H1 (cell line): ENCODE results near the gene FADD. TPM values are rescaled to one million over a fixed set of nuclear protein-coding genes. Genes with fewer than 3 reads are reported as not detected.

ENCODE experiments used
- CTCF ChIA-PET: fragments of 300-600 bp; sonication (Branson Sonifier 250); formaldehyde crosslinking; loops from one replicate; lab custom pipeline; 2021; ENCODE audit not compliant: partially characterized antibody; lab: Charles Lee
- POLR2A ChIA-PET: fragments of 300-600 bp; sonication (Branson Sonifier 250); formaldehyde crosslinking; loops from one replicate; lab custom pipeline; 2021; ENCODE audit warnings: inconsistent platforms; ENCODE audit not compliant: partially characterized antibody; lab: Charles Lee
- DNase-seq, 2 experiments: peaks; one replicate each; pipeline versions ENCODE4 v3.0.0 to v3.0.0-alpha.2; 2010 to 2022; ENCODE audit warnings: low spot score in 2 of 2, low read depth in 1 of 2, mixed read lengths in 1 of 2
- FAIRE-seq: peaks from 2 replicates; lab custom pipeline; 2011; peaks lifted over from hg19 to GRCh38; lab: Jason Lieb, UNC
- H2AFZ ChIP-seq: 2 replicates; pipeline ENCODE4 v1.8.1; 2012; ENCODE audit warnings: low read length, inconsistent platforms
- H2AK5ac ChIP-seq: 2 replicates; pipeline ENCODE4 v1.6.1; 2013; ENCODE audit warnings: low read depth, low read length
- H2BK120ac ChIP-seq: replicated peaks from 2 replicates; pipeline ENCODE3; 2013; ENCODE audit warnings: low read depth, low read length, inconsistent platforms
- H2BK12ac ChIP-seq: 2 replicates; pipeline ENCODE4 v1.6.1; 2013; ENCODE audit warnings: low read depth, low read length
- H2BK15ac ChIP-seq: 2 replicates; pipeline ENCODE4 v1.6.1; 2013; ENCODE audit warnings: low read length
- H2BK20ac ChIP-seq: 2 replicates; pipeline ENCODE4 v1.6.1; 2013; ENCODE audit warnings: low read length
- H2BK5ac ChIP-seq: 2 replicates; pipeline ENCODE4 v1.6.1; 2013; ENCODE audit warnings: low read depth, low read length
- H3K14ac ChIP-seq: 2 replicates; pipeline ENCODE4 v1.6.1; 2013; ENCODE audit warnings: inconsistent platforms; ENCODE audit not compliant: insufficient read length
- H3K18ac ChIP-seq: 2 replicates; pipeline ENCODE4 v1.6.1; 2013; ENCODE audit warnings: low read length; ENCODE audit errors: extremely low read depth
- H3K23ac ChIP-seq: 2 replicates; pipeline ENCODE4 v1.6.1; 2013; ENCODE audit warnings: inconsistent platforms; ENCODE audit not compliant: insufficient read length
- H3K23me2 ChIP-seq: 2 replicates; pipeline ENCODE4 v1.6.1; 2013; ENCODE audit warnings: low read depth, low read length
- H3K27ac ChIP-seq: 2 replicates; pipeline ENCODE4 v1.6.1; 2011; ENCODE audit warnings: low read depth, low read length, inconsistent platforms
- H3K27me3 ChIP-seq, 4 experiments: replicated peaks in 1 of 4; 1 replicate in 1 of 4; 2 replicates in 3 of 4; pipeline versions ENCODE4 v1.6.1 to v1.8.1; 2011 to 2013; ENCODE audit warnings: low read length in 3 of 4, mild to moderate bottlenecking in 3 of 4, inconsistent platforms in 2 of 4, mixed read lengths in 2 of 4, moderate library complexity in 1 of 4; ENCODE audit not compliant: control insufficient read depth in 3 of 4, insufficient read depth in 3 of 4; ENCODE audit errors: extremely low read depth in 1 of 4
- H3K36me3 ChIP-seq, 4 experiments: 2 replicates each; pipeline versions ENCODE4 v1.6.1 to v1.8.1; 2011 to 2013; ENCODE audit warnings: mild to moderate bottlenecking in 4 of 4, low read length in 3 of 4, moderate library complexity in 2 of 4, control low read depth in 1 of 4, inconsistent platforms in 1 of 4; ENCODE audit not compliant: insufficient read depth in 4 of 4, control insufficient read depth in 2 of 4
- H3K4ac ChIP-seq: replicated peaks from 2 replicates; pipeline ENCODE3; 2013; ENCODE audit warnings: low read length, low read depth, mixed read lengths, inconsistent platforms; ENCODE audit not compliant: insufficient read length
- H3K4me1 ChIP-seq, 4 experiments: replicated peaks in 1 of 4; 1 replicate in 1 of 4; 2 replicates in 3 of 4; pipeline versions ENCODE4 v1.6.1 to v1.8.1; 2011 to 2013; ENCODE audit warnings: low read length in 3 of 4, inconsistent platforms in 2 of 4, mixed read lengths in 1 of 4; ENCODE audit not compliant: insufficient read depth in 4 of 4, control insufficient read depth in 3 of 4
- H3K4me2 ChIP-seq, 2 experiments: 2 replicates each; pipeline versions ENCODE4 v1.6.1 to v1.8.1; 2011 to 2013; ENCODE audit warnings: low read depth in 2 of 2, low read length in 2 of 2, control low read depth in 1 of 2, inconsistent platforms in 1 of 2, mild to moderate bottlenecking in 1 of 2; ENCODE audit not compliant: insufficient read depth in 1 of 2
- H3K4me3 ChIP-seq, 4 experiments: fragments of 200-600, 300-600 bp in 1 of 4; sonication (generic), shearing (Covaris generic), sonication (Bioruptor Twin) in 1 of 4; 2 replicates each; pipeline versions ENCODE4 v1.5.1 to v1.8.1; 2011 to 2016; ENCODE audit warnings: low read length in 4 of 4, low read depth in 3 of 4, control low read depth in 2 of 4, inconsistent platforms in 2 of 4, mild to moderate bottlenecking in 2 of 4, mixed read lengths in 1 of 4, moderate library complexity in 1 of 4; ENCODE audit not compliant: insufficient read depth in 2 of 4; ENCODE audit errors: extremely low read depth in 1 of 4
- H3K56ac ChIP-seq: replicated peaks from 2 replicates; pipeline ENCODE3; 2013; ENCODE audit warnings: low read depth, mild to moderate bottlenecking, mixed read lengths, low read length, inconsistent platforms; ENCODE audit not compliant: insufficient read length
- H3K79me1 ChIP-seq: 2 replicates; pipeline ENCODE4 v1.6.1; 2013; ENCODE audit warnings: low read depth, low read length, control low read depth
- H3K79me2 ChIP-seq, 2 experiments: 2 replicates each; pipeline versions ENCODE4 v1.6.1 to v1.8.1; 2012 to 2013; ENCODE audit warnings: low read length in 2 of 2, mild to moderate bottlenecking in 2 of 2, inconsistent platforms in 1 of 2; ENCODE audit not compliant: insufficient read depth in 2 of 2, control insufficient read depth in 1 of 2
- H3K9ac ChIP-seq, 4 experiments: replicated peaks in 1 of 4; 1 replicate in 1 of 4; 2 replicates in 3 of 4; pipeline versions ENCODE4 v1.6.1 to v1.8.1; 2011 to 2013; ENCODE audit warnings: low read depth in 3 of 4, low read length in 3 of 4, control low read depth in 2 of 4, mild to moderate bottlenecking in 2 of 4, moderate library complexity in 2 of 4, inconsistent platforms in 1 of 4; ENCODE audit errors: extremely low read depth in 1 of 4
- H3K9me3 ChIP-seq, 2 experiments: 2 replicates each; pipeline versions ENCODE4 v1.6.1 to v1.8.1; 2012 to 2013; ENCODE audit warnings: mild to moderate bottlenecking in 2 of 2, moderate library complexity in 2 of 2, control low read depth in 1 of 2, inconsistent platforms in 1 of 2, low read depth in 1 of 2, low read length in 1 of 2, mixed read lengths in 1 of 2; ENCODE audit not compliant: insufficient read depth in 2 of 2
- H4K20me1 ChIP-seq, 2 experiments: replicated peaks in 1 of 2; 2 replicates each; pipeline versions ENCODE3 to v1.8.1; 2011 to 2013; ENCODE audit warnings: inconsistent platforms in 2 of 2, low read length in 2 of 2, mild to moderate bottlenecking in 1 of 2; ENCODE audit not compliant: insufficient read depth in 2 of 2, control insufficient read depth in 1 of 2
- H4K5ac ChIP-seq: 2 replicates; pipeline ENCODE4 v1.6.1; 2013; ENCODE audit warnings: low read length, low read depth, mixed read lengths, inconsistent platforms; ENCODE audit not compliant: insufficient read length
- H4K8ac ChIP-seq: 2 replicates; pipeline ENCODE4 v1.8.0; 2013; ENCODE audit warnings: mild to moderate bottlenecking, moderate library complexity, low read length, inconsistent platforms; ENCODE audit not compliant: insufficient read depth; ENCODE audit errors: extremely low read depth
- H4K91ac ChIP-seq: replicated peaks from 2 replicates; pipeline ENCODE3; 2013; ENCODE audit warnings: low read length, mixed read lengths, inconsistent platforms; ENCODE audit not compliant: insufficient read length
- ATF2 ChIP-seq: IDR thresholded peaks from 2 replicates; pipeline ENCODE4 v1.6.1; 2012; ENCODE audit warnings: low read length, inconsistent platforms
- EP300 ChIP-seq, 2 experiments: IDR thresholded peaks; 1 replicate in 1 of 2; 2 replicates in 1 of 2; pipeline ENCODE4 v1.6.1; 2011 to 2012; ENCODE audit warnings: low read depth in 2 of 2, low read length in 2 of 2, mild to moderate bottlenecking in 2 of 2, borderline replicate concordance in 1 of 2, inconsistent platforms in 1 of 2, moderate library complexity in 1 of 2
- JUN ChIP-seq: IDR thresholded peaks from 2 replicates; pipeline ENCODE4 v1.6.1; 2011; ENCODE audit warnings: low read depth, mild to moderate bottlenecking, improper control_type of control experiment, low read length
- MAX ChIP-seq: IDR thresholded peaks from 2 replicates; pipeline ENCODE4 v1.6.1; 2012; ENCODE audit warnings: inconsistent platforms
- RFX5 ChIP-seq: IDR thresholded peaks from 2 replicates; pipeline ENCODE4 v1.6.1; 2011; ENCODE audit warnings: low read depth, low read length, improper control_type of control experiment, borderline replicate concordance
- TBP ChIP-seq: IDR thresholded peaks from 2 replicates; pipeline ENCODE4 v1.6.1; 2011; ENCODE audit warnings: low read depth, low read length, improper control_type of control experiment
- WGBS, 2 experiments: shearing (Covaris generic) in 1 of 2; methylation state at CpG; one replicate each; pipeline versions ENCODE4 v1.1.6 to v1.1.7; 2013 to 2015; ENCODE audit warnings: low lambda C conversion rate in 2 of 2, mixed read lengths in 2 of 2, inconsistent platforms in 1 of 2, low coverage in 1 of 2, missing lambda C conversion rate in 1 of 2; ENCODE audit not compliant: insufficient replicate concordance in 2 of 2, insufficient coverage in 1 of 2, insufficient read length in 1 of 2; ENCODE audit errors: extremely low coverage in 1 of 2, missing lambda C conversion rate in 1 of 2; 5-methylcytosine and 5-hydroxymethylcytosine counted together
- polyA plus RNA-seq, 7 experiments: library from polyadenylated mRNA; depleted of rRNA in 3 of 7; stranded (reverse) in 5 of 7; unstranded in 2 of 7; fragments of >200 nt in 5 of 7; fragments of 200-250 nt in 2 of 7; gene quantifications; 1 replicate in 5 of 7; 2 replicates in 1 of 7; 4 replicates in 1 of 7; pipeline versions ENCODE4 v1.2.1 to v1.2.3, GENCODE V29; 2011 to 2013; ENCODE audit warnings: missing spikeins in 2 of 7, mixed read lengths in 2 of 7
- total RNA-seq: library from RNA; stranded (reverse); fragmentation: NEBNext Ultra II Directional; extraction: Animal tissue kit (Norgen Biotek cat#: 25700); gene quantifications from 2 replicates; pipeline ENCODE4 v1.2.1, GENCODE V29; 2021

FADD gene
- total and polyA plus RNA-seq, 2 of the 8 experiments (the other 6 are each of a cell fraction or from before 2014, with no cell fraction given), result 29.0 to 43.9 TPM

GRCh38 chr11:70255477-70256116, 52.5 kb downstream of the FADD start:
- no peak overlapping the region for H2BK20ac ChIP-seq
- DNase-seq (no peak), FAIRE-seq (no peak)
- no peak overlapping the region for H3K23ac ChIP-seq
- no peak overlapping the region for H3K27ac ChIP-seq
- TF ChIP-seq MAX (no peak), RFX5 (no peak), ATF2 (no peak), JUN (no peak), TBP (no peak), EP300 (IDR thresholded peaks at IDR 0.05; ENCODE audit: borderline replicate concordance in 1 of 2, low read depth in 2 of 2, low read length in 2 of 2) (no peak)
- H3K79me1 ChIP-seq, result no peaks in the 10 kb centered on the region
- H3K9me3 ChIP-seq, result no peaks in the 10 kb centered on the region
- H3K14ac ChIP-seq, result no peak overlapping the region
- H3K9ac ChIP-seq, result no peak overlapping the region
- H2AK5ac ChIP-seq, result 0 out of 2 replicates have a peak overlapping the region, but pooled peaks have one; percentile 1
- H3K27me3 ChIP-seq, result no peaks in the 10 kb centered on the region
- H3K4me2 ChIP-seq, result no peak overlapping the region
- H3K4ac ChIP-seq, result no peak overlapping the region
- ChIA-PET CTCF (no interaction called here), POLR2A (interaction anchor here (1.6 kb wide), 1 partner anchor 13 kb away, joined by 3 read pairs; no protein-coding TSS in a partner anchor)
- 87% methylated on average over 12 of the region's 12 CpGs; no CpG with 5 or more reads in 1 of the 2 experiments for WGBS, 2 experiments
- no peak overlapping the region for H3K18ac ChIP-seq
- H2BK15ac ChIP-seq, result no peak overlapping the region
- H3K23me2 ChIP-seq, result no peaks in the 10 kb centered on the region
- no peak overlapping the region for H2BK5ac ChIP-seq
- peak overlapping the region; percentile 25; the same call in 1 of the 2 replicates for H2AFZ ChIP-seq
- no peak overlapping the region for H4K8ac ChIP-seq
- H2BK120ac ChIP-seq, result no peak overlapping the region
- H4K91ac ChIP-seq, result no peak overlapping the region
- H2BK12ac ChIP-seq, result no peak overlapping the region
- no peaks in the 10 kb centered on the region for H3K79me2 ChIP-seq
- no peak overlapping the region for H3K4me3 ChIP-seq
- H4K20me1 ChIP-seq, result no peaks in the 10 kb centered on the region
- no peaks in the 10 kb centered on the region for H3K36me3 ChIP-seq
- 0 out of 7 replicates have a peak, but pooled peaks cover 0 to 2% (median 0%) of the 10 kb centered on the region in 4 experiments for H3K4me1 ChIP-seq
- H4K5ac ChIP-seq, result no peak overlapping the region
- H3K56ac ChIP-seq, result no peak overlapping the region
